ENCODE data around the gene MAP3K15.
"Not testable (repeated sequence)": the region's sequence is repeated elsewhere in the genome, so short reads cannot be mapped to it uniquely, and the experiment has no call there.

MAP3K15 gene

DNA sequence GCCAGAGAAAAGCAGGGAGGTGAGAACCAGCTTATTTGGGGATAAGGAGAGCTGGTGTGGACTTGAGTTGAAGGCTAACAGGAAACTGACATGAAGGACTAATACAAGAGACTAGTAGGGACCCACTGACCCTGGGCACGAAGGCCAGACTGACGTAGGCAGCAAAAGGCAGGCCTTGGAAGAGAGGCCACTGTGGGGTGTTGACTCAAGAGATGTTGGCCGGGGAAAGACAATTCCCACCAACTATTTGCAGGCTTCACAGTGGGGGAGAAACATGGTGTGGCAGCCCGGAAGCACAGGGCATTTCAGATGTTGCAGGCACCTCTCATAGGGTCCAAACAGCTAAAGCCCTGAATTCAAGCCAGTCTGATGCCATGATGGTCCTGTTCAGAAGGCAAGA lies 24.4 kb upstream of the MAP3K15 start:
- DNase-seq, result no peak

DNA sequence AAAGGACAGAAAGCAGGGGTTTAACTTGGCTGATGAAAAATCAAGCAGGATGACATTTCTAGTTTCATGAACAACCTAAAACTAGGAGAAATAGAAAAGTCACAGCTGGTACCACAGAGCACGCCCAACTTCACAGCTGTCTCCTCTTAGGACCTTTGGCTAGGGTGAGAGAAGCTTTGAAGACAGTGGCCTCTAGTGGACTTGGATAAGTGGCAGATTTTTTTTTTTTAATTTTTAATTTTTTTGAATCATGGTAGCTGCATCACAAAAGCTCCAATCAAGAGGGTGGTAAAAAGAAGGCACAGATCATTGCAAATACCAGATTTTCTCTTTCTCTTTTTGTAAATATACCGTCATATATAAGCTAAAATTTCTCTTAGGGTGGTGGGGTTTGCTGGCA lies 20.2 kb upstream of the MAP3K15 start:
- DNase-seq, result no peak

DNA sequence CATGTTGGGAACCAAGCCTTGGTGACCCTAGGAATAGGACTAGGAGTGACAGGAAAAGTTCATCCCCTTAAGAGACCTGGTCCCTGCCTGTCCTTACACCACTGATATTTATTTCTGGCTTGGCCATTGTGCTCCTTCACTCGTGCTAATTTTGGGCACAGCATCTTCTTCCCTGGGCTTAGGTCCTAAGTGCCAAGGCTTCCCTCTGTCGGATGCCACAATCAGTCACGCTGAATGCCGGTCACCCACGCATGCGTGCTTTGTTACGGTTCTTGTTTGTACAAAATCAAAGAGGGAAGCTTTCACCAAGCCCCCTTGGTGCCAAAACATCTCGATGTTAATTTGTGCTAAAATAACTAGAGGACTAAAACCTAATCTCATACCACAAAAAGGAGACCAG lies 17.4 kb upstream of the MAP3K15 start:
- DNase-seq, result no peak

DNA sequence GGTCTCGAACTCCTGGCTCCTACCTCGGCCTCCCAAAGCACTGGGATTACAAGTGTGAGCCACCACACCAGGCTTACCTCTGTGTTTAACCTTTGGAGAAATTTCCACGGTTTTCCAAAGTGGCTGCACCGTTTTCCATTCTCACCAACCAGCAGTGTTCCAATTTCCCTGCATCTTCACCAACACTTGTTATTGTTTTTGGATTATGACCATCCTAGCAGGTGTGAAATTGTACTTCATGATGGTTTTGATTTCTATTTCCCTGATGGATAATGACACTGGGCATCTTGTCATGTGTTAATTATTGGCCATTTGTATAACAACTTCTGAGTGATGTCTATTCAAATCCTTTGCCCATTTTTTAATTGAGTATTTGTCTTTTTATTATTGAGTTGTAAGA lies 2.7 kb upstream of the MAP3K15 start:
- no peak for DNase-seq

DNA sequence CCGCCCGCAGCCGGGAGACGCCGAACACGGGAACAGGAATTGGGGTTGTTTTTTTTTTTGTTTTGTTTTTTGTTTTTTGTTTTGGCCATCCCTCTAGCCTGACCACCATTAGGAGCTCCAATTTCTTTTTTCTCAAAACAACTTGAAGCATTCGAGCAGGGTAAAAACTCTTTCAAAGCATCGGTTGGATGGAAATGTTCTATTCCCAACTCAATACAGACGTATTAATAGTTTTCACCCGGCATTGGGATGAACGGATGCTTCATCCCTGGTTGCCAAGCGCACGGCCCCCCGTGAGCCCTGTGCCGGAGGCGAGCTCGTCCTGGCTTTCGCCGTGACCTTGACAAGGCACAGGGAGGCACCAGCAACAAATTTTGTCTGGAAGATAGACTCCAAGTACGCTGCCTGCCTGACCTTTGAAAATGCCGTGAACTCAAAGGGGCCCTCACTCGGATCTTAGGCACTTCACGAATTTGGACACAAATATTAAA lies 352 bp upstream of the MAP3K15 start:
- no peak for DNase-seq

DNA sequence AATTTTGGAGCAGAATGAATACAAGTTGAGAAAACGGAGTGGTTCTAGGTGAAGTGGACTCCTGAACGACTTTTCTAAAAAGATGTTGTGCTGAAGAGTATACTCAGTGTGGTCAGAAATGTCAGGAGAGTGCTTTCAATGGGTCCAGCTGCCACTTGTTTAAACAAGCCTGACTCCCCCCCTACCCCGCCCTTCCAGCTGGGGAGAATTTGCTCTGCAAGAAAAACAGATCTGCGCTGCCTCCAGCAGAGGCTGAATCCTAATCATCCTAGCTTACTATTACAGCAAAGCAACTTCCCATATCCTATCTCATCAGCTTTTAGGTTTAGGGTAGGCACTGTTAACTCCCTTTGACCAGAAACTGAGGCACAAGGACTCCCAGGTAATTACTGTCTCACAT lies 1.9 kb downstream of the MAP3K15 start:
- no peak for DNase-seq

DNA sequence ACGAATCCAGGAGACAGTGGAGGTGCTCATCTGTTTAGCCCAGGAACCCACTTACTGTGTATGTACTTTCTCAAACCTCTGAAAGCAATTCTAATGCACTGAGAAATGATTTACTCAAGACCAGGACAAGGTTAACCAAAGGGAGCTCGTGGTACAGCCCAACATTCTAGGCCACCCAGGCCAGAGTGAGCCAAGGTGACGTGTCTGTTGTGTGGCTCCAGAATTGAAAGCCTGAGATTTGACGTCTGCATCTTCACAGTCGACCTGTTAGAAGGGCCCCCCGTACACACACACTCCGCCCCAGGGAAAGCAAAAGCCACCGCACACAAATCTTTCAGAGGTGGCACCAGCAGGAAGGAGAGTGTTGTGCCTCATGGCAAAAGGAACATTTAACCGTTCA lies 2.3 kb downstream of the MAP3K15 start:
- DNase-seq, result no peak

DNA sequence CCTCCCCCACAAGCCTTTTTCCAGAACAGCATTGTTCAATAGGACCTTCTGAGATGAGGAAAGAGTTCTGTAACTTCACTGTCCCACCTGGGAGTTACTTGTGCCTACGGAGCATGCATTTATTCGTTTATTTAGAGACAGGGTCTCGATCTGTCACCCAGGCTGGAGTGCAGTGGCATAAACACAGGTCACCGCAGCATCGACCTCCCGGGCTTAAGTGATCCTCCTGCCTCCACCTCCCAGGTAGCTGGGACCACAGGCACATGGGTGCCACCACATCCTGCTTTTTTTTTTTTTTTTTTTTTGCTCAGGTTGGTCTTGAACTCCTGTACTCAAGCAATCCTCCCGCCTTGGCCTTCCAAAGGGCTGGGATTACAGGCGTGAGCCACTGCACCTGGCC lies 2.9 kb downstream of the MAP3K15 start:
- no peak for DNase-seq

DNA sequence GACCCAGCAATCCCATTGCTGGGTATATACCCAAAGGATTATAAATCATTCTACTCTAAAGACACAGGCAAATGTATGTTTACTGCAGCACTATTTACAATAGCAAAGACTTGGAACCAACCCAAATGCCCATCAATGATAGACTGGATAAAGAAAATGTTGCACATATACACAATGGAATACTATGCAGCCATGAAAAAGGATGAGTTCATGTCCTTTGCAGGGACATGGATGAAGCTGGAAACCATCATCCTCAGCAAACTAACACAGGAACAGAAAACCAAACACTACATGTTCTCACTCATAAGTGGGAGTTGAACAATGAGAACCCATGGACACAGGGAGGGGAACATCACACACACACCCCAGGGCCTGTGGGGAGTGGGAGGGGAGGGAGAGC lies 3.5 kb downstream of the MAP3K15 start:
- not testable (repeated sequence) for DNase-seq

DNA sequence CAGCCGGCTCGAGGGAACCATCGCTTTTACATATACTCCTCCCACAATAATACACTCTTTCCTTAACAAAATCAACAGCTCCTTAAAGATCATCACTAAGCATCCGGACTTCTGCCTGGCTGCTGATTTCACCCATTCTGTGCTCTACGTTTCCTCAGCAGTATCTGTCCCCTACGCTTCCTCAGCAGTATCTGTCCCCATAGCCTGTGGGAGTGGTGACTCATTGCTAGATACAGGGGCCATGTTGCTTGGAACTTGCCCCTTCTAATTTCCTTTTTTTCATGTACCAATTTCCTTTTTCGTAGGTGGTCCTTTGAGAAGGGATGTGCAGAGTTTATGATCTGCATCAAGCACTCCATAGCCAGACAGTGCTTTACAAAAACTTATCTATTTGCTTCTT lies 18.6 kb downstream of the MAP3K15 start:
- DNase-seq, result no peak

DNA sequence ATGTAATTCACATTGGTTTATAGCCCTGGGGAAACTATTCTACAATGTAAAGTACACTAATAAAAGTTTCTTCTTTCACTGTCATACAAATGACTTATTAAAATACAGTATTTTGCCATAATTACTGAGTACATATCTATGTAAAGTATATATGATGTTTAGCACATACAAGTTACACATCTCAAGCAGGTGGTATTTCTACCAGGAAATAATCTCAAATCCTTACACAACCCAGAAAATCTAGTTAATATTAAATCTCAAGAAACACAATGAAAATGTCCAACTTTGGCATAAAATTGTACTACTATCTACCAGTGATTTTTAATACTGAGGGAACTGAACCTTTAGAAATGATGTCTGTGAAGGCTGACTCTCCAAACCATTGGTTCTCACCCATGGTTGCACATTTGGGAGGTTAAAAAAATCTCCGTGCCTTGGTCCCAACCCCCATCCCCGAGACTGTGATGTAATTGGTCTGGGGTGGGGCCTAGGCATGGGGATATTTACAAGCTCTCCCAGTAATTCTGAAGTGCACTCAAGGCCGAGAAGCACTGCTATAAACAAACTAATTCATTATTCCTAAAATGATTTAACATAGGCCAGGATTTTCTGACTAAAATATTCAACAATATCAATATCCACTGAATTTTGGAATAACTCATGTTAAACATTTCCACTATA lies 27.6 kb downstream of the MAP3K15 start:
- DNase-seq, result no peak

DNA sequence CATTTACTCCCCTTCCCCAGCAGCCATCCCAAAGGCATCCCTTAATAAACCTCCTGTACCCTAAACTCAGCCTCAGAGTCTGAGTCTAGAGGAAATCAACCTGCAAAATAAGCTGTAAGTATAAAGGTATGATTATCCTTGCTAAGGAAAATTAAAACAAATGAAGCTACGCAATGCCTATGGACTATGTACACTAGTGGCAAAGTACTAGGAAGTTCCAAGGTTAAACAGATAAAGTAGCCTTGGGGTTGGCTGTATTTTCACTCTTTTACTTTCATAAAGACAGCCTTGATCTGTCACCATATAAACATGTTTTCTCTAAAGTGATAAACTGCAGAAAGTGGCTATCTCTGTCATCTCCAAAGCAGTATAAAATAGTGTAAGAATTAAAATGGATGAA lies 35.9 kb downstream of the MAP3K15 start:
- no peak for DNase-seq

DNA sequence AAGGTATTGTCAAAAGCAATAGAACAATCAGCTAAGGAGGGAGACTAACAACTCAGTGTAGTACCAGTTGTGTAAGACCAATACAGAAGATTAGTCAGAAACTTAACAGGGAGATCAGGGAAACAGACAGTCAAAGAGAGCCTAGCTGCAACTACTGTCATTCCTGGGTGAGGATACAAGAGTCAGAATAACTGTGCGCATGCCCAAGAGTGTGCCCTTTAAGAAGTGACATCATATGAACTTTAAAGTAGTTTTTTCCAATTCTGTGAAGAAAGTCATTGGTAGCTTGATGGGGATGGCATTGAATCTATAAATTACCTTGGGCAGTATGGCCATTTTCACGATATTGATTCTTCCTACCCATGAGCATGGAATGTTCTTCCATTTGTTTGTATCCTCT lies 46.9 kb downstream of the MAP3K15 start:
- DNase-seq, result not testable (repeated sequence)

DNA sequence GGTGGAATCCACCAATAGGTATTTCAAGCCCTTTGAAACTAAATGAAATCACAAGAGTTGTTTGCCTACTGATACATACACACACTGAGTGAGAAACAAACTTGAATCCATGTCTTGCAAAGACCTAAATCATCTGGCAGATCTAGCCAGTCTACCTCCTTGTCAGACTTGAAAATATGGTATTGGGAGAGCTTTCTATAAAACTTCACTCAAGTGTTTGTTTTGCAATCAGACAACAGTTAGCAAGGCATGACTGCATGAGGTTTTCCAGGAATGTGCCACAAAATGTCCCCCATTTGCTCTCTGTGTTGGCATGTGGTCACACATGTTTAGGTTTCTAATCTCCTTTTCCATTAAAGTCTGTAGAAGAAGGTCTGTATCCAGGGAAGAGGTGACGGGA lies 52.4 kb downstream of the MAP3K15 start:
- no peak for DNase-seq

DNA sequence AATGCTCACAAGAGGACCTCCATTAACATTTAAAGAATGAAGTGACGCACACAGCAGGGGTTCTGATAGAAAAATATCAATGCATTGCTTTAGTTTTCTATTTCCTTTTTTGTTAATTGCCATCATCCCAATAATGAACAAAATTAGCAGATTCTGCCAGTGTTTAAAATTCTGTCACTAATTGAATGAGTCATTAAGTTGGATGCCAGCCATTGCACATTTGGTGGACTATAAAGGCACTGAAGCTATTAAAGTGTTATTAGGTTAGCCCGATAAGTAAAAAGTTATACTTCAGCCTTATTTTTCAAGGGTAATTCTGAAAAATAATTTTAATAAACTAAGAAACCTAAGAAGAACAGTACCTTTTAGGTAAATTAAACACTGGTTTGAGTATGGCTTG lies 53.1 kb downstream of the MAP3K15 start:
- DNase-seq, result no peak

DNA sequence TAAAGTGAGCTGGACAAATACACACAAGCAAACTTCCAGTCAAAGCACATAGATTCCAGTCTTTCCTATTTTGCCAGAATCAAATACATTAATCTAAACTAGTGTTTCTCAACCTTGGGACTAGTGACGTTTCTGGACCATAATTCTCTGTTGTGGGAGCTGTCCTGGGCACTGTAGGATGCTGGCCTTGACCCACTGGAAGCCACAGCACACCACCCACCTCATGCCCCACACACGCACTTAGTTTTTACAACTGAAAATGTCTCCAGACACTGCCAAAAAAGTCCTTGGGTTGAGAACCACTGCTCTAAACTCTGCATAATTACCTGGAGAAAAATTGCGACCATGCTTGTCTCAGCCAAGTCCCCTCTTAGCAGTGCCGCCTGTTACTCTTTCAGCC lies 57.6 kb downstream of the MAP3K15 start:
- no peak for DNase-seq

DNA sequence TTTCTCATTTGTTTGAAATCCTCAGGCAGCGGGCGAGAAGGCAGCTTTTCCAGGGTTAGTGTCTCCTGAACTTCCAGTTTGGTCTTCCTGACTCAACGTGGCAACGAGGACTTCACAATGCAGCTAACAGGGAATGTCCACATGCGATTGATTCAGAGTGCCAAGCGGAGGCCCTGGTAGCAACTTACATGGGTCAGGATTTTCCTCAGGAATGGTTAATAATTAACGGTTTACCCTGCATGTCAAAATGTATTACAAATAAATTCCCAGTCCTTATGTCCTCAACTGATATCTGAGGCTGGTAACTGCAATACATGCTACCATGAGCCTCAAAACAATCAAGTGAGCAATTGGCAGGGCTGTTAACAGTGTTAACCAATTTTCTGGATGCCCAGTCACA lies 67.2 kb downstream of the MAP3K15 start:
- DNase-seq, result no peak

DNA sequence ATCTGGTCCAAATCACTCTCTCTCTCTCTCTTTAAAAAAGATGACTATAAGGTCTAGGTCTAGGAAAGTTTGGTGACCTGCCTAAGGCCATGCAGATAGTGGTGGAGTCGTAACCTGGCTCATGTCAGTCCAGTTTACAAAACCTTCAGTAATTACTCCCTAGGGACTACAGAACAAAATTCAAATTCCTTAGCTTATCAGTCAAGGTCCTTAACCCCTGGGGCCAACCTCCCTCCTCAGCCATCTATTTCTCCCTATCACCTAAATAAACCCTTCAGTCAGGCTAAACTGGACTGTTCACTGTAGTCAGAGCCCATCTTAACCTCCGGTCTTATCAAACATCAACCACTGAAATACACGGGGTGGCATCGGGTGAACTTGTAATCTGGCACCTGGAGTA lies 68.9 kb downstream of the MAP3K15 start:
- no peak for DNase-seq

DNA sequence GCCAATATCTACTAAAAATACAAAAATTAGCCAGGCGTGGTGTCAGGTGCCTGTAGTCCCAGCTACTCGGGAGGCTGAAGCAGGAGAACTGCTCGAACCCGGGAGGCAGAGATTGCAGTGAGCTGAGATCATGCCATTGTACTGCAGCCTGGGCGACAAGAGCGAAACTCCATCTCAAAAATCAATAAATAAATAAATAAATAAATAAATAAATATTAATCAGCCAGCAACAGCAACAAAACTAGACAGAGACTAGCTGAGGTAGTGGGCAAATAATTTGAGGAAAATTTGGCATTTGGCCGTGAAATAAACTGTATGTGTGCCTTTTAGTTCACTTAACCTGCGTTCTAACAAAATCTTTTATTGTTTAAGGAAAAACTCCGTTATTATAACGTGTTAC lies 69.5 kb downstream of the MAP3K15 start:
- DNase-seq, result not testable (repeated sequence)

DNA sequence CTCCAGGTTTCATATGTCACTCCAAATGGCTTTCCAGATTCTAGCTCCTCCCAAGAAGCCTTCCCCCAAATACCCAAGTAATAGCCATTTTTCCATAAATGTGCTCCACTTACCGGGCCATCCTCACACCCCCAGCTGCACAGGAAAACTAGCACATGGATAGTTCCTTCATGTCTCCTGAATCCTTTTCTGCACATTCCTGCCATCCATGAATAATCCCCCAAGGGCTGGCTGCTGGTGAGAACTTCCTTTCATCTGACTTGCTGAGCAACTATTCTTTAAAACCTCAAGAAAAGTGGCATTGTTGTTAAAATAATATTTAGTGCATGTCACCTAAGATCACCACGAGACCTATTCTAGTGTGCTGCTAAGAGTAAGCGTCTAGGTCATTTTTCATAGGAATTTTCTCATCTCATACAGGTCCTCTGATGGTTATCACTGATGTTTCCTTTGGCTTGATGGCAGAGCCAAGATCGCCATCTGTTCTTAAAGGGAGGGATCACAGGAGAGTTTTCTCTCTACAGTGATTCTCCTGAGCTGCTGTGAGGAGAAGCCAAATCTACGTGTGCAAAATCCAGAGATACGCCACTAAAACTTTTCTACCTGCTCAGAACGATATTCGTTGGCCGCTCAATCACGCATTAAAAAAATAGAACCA lies 71.3 kb downstream of the MAP3K15 start:
- no peak for DNase-seq

DNA sequence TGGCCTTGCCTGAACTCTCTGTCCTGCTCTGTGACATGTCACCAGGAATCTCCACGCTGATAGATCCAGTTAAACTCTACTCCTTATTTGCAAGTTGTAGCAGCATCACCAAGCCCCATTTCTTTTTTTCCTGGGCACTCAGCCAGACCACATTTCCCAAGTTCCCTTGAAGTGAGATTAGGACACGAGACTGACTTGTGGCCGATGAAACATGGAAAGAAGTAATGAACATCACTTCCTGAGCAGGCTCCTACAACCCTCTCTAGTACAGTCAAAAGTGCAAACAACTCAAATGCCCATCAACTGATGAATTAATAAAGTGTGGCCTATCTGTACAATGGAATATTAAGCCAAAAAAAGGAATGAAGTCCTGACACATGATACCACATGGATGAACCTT lies 74.6 kb downstream of the MAP3K15 start:
- DNase-seq, result no peak

DNA sequence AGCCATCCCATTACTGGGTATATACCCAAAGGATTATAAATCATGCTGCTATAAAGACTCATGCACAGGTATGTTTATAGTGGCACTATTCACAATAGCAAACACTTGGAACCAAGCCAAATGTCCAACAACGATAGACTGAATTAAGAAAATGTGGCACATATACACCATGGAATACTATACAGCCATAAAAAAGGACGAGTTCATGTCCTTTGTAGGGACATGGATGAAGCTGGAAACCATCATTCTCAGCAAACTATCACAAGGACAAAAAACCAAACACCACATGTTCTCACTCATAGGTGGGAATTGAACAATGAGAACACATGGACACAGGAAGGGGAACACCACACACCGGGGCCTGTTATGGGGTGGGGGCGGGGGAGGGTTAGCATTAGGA lies 92.6 kb downstream of the MAP3K15 start:
- DNase-seq, result not testable (repeated sequence)

DNA sequence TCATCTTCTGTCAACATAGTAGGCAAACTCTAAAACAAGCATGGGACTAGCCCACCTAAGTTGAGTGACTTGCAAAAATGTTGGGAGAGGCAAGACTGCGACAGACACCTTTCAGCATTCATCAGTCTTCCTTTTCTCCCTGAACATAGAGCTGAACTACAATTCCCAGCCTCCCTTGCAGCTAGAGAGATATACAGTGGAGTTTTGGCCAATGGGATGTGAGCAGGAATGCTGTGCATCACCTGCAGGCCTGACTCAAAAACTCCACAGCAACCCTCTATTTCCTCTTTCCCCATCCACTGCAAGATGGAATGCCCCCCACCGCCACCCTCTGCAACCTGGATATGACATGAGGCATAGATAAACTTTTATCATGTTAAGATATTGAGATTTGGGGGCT lies 105.0 kb downstream of the MAP3K15 start:
- no peak for DNase-seq

DNA sequence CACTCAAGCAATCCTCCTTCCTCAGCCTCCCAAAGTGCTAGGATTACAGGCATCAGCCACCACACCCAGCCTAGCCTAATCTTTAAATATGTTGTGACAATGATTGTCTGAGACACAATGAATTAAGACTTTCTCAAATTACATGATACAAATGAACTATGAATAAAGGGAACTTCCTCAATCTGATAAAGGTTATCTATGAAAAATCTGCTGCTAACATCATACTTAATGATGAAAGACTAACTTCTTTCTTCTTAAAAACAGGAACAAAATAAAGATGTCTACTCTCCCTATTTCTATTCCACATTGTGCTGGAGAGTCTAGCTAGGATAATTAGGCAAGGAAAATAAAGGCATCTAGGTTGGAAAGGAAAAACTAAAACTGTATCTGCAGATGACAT lies 111.6 kb downstream of the MAP3K15 start:
- no peak for DNase-seq

DNA sequence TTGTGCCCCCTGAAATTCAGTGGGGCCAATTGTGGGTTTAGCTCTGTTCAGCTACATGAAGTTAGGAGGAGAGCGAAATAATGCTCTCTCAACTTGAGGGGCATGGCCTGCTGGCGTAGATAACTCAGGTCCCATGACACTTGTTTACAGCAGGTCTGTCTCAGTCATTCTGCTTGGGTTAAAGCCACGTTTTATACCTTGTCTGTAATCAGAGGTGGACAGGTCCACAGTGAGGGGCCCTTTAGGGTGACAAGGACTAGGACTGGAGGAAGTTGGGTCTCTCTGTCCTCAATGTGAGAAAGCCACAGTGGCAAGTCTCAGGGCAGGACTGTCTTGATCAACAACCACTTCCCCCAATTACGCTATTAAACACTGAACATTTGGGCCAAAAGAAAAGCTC lies 122.6 kb downstream of the MAP3K15 start:
- no peak for DNase-seq

Measured in NCI-H1436 treated with DMSO at 0.1 percent for 48 hours (cell line).